ENCODE data around the gene FES. TPM values are rescaled to one million over a fixed set of nuclear protein-coding genes. Genes with fewer than 3 reads are reported as not detected.

Gene FES
- polyA plus RNA-seq, 1 experiment, result 5.5 TPM

DNA sequence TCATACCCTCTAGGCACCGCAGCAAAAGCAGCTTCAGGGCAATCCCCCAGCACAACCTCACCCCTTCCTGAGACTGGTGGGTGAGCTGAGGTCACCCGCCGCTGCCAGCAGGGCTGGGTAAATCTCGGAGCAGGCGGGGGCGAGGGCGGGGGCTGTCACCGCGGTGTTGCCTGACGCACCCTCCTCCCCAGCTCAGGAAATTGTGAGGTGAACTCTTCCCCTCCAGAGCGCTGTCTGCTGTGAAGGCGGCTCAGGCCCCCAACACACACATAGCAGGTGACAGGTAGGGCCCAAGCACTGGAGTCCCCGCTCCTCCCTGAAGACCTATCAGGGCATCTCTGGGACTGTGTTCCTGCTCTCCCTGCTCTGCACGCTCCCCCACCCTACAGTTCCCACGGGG is 46.2 kb upstream of the FES start:
- no peak overlapping the region for H3K27ac ChIP-seq (ENCODE audit: low read depth, low read length)
- ChIA-PET CTCF (interaction anchor here (0.6 kb wide), 1 partner anchor 68 kb away, joined by 4 read pairs; no protein-coding TSS in a partner anchor), POLR2A (no interaction called here)
- H3K9me3 ChIP-seq (ENCODE audit: control insufficient read depth, insufficient read depth, low read length), result no peaks in the 10 kb centered on the region; the same call in 1 of the 2 replicates
- TF ChIP-seq, protein P1, sequence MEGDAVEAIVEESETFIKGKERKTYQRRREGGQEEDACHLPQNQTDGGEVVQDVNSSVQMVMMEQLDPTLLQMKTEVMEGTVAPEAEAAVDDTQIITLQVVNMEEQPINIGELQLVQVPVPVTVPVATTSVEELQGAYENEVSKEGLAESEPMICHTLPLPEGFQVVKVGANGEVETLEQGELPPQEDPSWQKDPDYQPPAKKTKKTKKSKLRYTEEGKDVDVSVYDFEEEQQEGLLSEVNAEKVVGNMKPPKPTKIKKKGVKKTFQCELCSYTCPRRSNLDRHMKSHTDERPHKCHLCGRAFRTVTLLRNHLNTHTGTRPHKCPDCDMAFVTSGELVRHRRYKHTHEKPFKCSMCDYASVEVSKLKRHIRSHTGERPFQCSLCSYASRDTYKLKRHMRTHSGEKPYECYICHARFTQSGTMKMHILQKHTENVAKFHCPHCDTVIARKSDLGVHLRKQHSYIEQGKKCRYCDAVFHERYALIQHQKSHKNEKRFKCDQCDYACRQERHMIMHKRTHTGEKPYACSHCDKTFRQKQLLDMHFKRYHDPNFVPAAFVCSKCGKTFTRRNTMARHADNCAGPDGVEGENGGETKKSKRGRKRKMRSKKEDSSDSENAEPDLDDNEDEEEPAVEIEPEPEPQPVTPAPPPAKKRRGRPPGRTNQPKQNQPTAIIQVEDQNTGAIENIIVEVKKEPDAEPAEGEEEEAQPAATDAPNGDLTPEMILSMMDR (IDR thresholded peaks at IDR 0.05; ENCODE audit: low read depth, low read length), result no peak
- DNase-seq (ENCODE audit: low read depth, low spot score), result no peak
- H3K27me3 ChIP-seq (ENCODE audit: control insufficient read depth, insufficient read depth, low read length), result peaks cover 6% of the 10 kb centered on the region
- H3K4me3 ChIP-seq (ENCODE audit: low read depth, low read length), result no peak overlapping the region

DNA sequence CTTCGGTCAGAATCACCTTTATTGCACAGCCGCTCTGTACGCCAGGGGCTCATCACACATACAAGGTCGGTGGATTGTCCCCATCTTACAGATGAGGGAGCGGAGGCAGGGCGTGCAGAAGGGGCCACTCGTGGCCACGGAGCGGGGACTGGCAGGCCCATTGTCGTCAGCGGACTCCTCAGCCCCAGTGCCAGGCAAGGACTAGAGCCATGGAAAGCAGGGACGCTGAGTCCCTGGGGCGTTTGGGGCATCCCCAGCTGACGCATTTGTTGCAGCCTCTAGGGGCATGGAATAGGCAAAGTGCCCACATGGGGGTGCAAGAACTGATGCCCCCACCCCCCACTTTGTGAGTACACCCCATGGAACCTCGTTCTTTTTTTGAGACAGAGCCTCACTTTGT is 45.8 kb upstream of the FES start:
- no peak overlapping the region for H3K27ac ChIP-seq (ENCODE audit: low read depth, low read length)
- POLR2A ChIA-PET, result no interaction called here
- CTCF ChIA-PET, result interaction anchor here (0.6 kb wide), 1 partner anchor 69 kb away, joined by 4 read pairs; no protein-coding TSS in a partner anchor
- TF ChIP-seq, protein P1 (IDR thresholded peaks at IDR 0.05; ENCODE audit: low read depth, low read length), result no peak
- no peak for DNase-seq (ENCODE audit: low read depth, low spot score)
- peaks cover 6% of the 10 kb centered on the region for H3K27me3 ChIP-seq (ENCODE audit: control insufficient read depth, insufficient read depth, low read length)
- no peak overlapping the region for H3K4me3 ChIP-seq (ENCODE audit: low read depth, low read length)
- no peaks in the 10 kb centered on the region; the same call in 1 of the 2 replicates for H3K9me3 ChIP-seq (ENCODE audit: control insufficient read depth, insufficient read depth, low read length)

DNA sequence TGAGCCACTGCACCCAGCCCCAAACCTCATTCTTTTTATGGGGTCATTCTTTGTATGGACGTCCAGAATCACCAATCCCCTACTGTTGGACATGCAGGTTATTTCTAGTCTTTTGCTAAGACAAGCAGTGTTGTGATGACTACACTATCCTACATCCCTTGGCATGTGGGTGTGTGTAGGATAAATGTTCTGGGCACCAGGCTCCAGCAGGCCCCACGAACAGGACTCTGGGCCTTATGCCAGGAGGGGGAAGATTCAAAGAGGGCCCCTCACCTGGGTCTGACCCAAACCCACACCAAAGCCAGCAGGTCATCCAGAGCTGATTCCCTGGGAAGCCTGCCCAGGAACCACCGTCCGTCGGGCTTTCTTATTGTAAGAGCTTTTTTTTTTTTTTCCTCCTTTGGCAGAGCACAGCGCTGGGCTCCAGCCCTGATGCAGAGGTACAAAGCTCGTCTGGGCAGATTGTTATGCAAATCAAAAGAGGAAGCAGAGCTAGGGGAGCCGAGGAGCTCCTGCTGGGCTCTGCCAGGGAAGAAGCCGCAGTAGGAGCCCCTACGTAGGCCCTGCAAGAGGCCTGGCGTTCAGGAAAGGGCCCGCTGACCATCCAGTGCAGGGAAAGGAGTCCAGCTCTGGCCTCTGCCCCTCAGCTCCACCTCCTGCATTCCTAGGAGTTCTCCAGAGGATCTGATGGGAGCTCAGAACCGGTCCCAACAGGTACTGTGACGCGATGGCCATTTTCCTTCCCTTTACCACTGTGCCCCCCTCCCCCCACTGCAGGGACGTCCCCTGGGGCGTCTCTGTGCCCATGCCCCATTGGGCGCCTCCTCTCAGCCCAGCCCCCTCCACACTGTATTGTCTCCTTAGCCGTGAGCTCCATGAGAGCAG is 44.9 kb upstream of the FES start:
- TF ChIP-seq, protein P1 (IDR thresholded peaks at IDR 0.05; ENCODE audit: low read depth, low read length), result no peak
- ChIA-PET POLR2A (no interaction called here), CTCF (no interaction called here)
- DNase-seq (ENCODE audit: low read depth, low spot score), result no peak
- peaks cover 6% of the 10 kb centered on the region for H3K27me3 ChIP-seq (ENCODE audit: control insufficient read depth, insufficient read depth, low read length)
- H3K27ac ChIP-seq (ENCODE audit: low read depth, low read length), result no peak overlapping the region
- H3K4me3 ChIP-seq (ENCODE audit: low read depth, low read length), result no peak overlapping the region
- H3K9me3 ChIP-seq (ENCODE audit: control insufficient read depth, insufficient read depth, low read length), result no peaks in the 10 kb centered on the region; the same call in 1 of the 2 replicates

DNA sequence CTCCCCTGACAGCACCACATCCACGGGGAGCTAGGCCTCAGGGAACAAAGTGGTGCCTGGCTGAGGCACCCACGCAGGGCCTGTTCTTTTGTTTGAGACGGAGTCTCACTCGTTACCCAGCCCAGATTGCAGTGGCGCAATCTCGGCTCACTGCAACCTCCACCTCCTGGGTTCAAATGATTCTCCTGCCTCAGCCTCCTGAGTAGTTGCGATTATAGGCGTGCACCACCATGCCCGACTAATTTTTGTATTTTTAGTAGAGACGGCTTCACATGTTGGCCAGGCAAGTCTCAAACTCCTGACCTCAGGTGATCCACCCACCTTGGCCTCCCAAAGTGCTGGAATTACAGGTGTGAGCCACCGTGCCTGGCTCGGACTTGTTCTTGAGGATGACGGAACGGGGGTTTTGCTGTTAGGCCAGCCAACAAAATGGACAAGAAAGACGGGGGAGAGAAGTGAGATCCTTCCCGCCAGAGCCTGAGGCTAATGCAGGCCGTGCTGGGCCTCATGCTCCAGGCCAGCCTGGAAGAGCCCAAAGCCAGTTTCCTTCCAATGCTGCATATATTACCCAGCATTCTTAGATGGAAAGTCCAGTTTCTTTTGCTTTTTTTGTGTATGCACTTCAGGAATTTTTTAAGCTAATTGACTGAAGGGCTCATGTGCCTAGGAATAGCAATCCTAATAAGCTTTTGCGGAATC is 44.0 kb upstream of the FES start:
- TF ChIP-seq, protein P1 (IDR thresholded peaks at IDR 0.05; ENCODE audit: low read depth, low read length), result no peak
- ChIA-PET CTCF (no interaction called here), POLR2A (no interaction called here)
- Histone ChIP-seq H3K9me3 (ENCODE audit: control insufficient read depth, insufficient read depth, low read length) (no peaks in the 10 kb centered on the region; the same call in 1 of the 2 replicates), H3K27ac (ENCODE audit: low read depth, low read length) (no peak overlapping the region), H3K4me3 (ENCODE audit: low read depth, low read length) (no peak overlapping the region), H3K27me3 (ENCODE audit: control insufficient read depth, insufficient read depth, low read length) (peaks cover 3% of the 10 kb centered on the region)
- no peak for DNase-seq (ENCODE audit: low read depth, low spot score)

DNA sequence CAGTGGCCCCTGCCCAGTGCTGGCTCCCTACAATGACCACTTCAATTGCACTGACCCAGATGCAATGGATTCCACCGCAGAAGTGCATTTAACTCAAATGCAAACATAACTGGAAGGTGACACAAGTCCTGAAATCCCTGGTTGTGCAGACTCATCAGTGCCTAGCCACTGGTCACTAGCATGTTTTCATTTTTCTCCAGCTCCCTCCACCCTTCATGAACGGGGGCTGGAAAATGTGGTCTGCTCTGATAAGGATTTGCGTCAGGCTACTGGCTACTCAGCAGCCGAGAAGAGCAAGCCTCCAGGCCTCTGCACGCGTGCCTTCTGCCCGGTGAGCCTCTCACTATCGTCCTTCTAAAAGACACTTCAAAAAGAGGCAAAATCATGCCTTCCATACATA is 43.4 kb upstream of the FES start:
- H3K9me3 ChIP-seq (ENCODE audit: control insufficient read depth, insufficient read depth, low read length), result no peaks in the 10 kb centered on the region; the same call in 1 of the 2 replicates
- no peak overlapping the region for H3K4me3 ChIP-seq (ENCODE audit: low read depth, low read length)
- TF ChIP-seq, protein P1 (IDR thresholded peaks at IDR 0.05; ENCODE audit: low read depth, low read length), result no peak
- H3K27ac ChIP-seq (ENCODE audit: low read depth, low read length), result no peak overlapping the region
- no peak for DNase-seq (ENCODE audit: low read depth, low spot score)
- CTCF ChIA-PET, result no interaction called here
- POLR2A ChIA-PET, result no interaction called here
- H3K27me3 ChIP-seq (ENCODE audit: control insufficient read depth, insufficient read depth, low read length), result peaks cover 3% of the 10 kb centered on the region

All from AG04450 (cell line).